Activated CD4-positive, alpha-beta T cell treated with anti-CD3 and anti-CD28 coated beads for 4 hours (primary cell): ENCODE measurements around the gene MAGI3.
"Not testable (repeated sequence)": the region's sequence is repeated elsewhere in the genome, so short reads cannot be mapped to it uniquely, and the experiment has no call there.

Experiments
- DNase-seq, 2 donors: peaks; one replicate each; pipeline ENCODE4 v3.0.0-alpha.2; 2020

MAGI3 gene

GRCh38 chr1:113582084-113582483, 191.8 kb downstream of the MAGI3 start:
- DNase-seq: no peak

GRCh38 chr1:113587475-113587874, 197.2 kb downstream of the MAGI3 start:
- no peak for DNase-seq

- no peak for DNase-seq
These were observed 201.9 kb downstream of the MAGI3 start for GRCh38 chr1:113592230-113592629.

GRCh38 chr1:113593550-113594297, 203.4 kb downstream of the MAGI3 start:
- DNase-seq: no peak

- DNase-seq: not testable (repeated sequence)
These were observed 214.2 kb downstream of the MAGI3 start for GRCh38 chr1:113604466-113604865.

GRCh38 chr1:113605146-113605545, 214.8 kb downstream of the MAGI3 start:
- DNase-seq: no peak

GRCh38 chr1:113608399-113608798, 218.1 kb downstream of the MAGI3 start:
- no peak for DNase-seq

GRCh38 chr1:113610372-113610771, 220.1 kb downstream of the MAGI3 start:
- DNase-seq: no peak

GRCh38 chr1:113615425-113615824, 225.1 kb downstream of the MAGI3 start:
- no peak for DNase-seq

- no peak for DNase-seq
These were observed 225.8 kb downstream of the MAGI3 start for GRCh38 chr1:113616156-113616555.

GRCh38 chr1:113617438-113618141, 227.3 kb downstream of the MAGI3 start:
- DNase-seq: no peak

GRCh38 chr1:113628997-113629396, 238.7 kb downstream of the MAGI3 start:
- no peak for DNase-seq

GRCh38 chr1:113630340-113631327, 240.3 kb downstream of the MAGI3 start:
- no peak for DNase-seq

GRCh38 chr1:113641396-113641795, 251.1 kb downstream of the MAGI3 start:
- DNase-seq: no peak

GRCh38 chr1:113647164-113647563, 256.8 kb downstream of the MAGI3 start:
- DNase-seq: no peak

- DNase-seq: no peak
These were observed 258.2 kb downstream of the MAGI3 start for GRCh38 chr1:113648478-113648877.

GRCh38 chr1:113652771-113653170, 262.5 kb downstream of the MAGI3 start:
- DNase-seq: no peak

- no peak for DNase-seq
These were observed 263.4 kb downstream of the MAGI3 start for GRCh38 chr1:113653741-113654140.

- DNase-seq: no peak
These were observed 264.6 kb downstream of the MAGI3 start for GRCh38 chr1:113654883-113655282.

- no peak for DNase-seq
These were observed 266.8 kb downstream of the MAGI3 start for GRCh38 chr1:113657126-113657525.

- no peak for DNase-seq
These were observed 267.3 kb downstream of the MAGI3 start for GRCh38 chr1:113657556-113658063.

GRCh38 chr1:113659035-113659434, 268.7 kb downstream of the MAGI3 start:
- no peak for DNase-seq

- DNase-seq: no peak
These were observed 269.2 kb downstream of the MAGI3 start for GRCh38 chr1:113659556-113659955.
